ENCODE measurements around the gene FAAH. TPM values are rescaled to one million over a fixed set of nuclear protein-coding genes. Genes with fewer than 3 reads are reported as not detected.

FAAH gene
- total RNA-seq, 1 experiment from 2014 or later = 24.8 TPM

- Histone ChIP-seq H3K4me2 (ENCODE audit: low read length) (no peak overlapping the region), H3K9me3 (ENCODE audit: control insufficient read depth in 1 of 2, insufficient read depth in 1 of 2, low read depth in 1 of 2, low read length in 2 of 2) (no peaks in the 10 kb centered on the region), H3K9me2 (ENCODE audit: insufficient read depth) (no peaks in the 10 kb centered on the region), H3K4me1 (ENCODE audit: control insufficient read depth in 1 of 2, insufficient read depth in 2 of 2, low read length in 2 of 2) (no peaks in the 10 kb centered on the region), H2AFZ (ENCODE audit: low read depth, low read length, poor library complexity, severe bottlenecking) (no peak overlapping the region), H3K4me3 (replicated peaks in 1 of 2; ENCODE audit: low read depth in 1 of 2, low read length in 2 of 2) (no peak overlapping the region), H3K36me3 (ENCODE audit: control insufficient read depth in 1 of 2, insufficient read depth in 2 of 2, low read length in 2 of 2) (peaks cover 5% of the 10 kb centered on the region in 2 experiments; a peak in 2 of 4 replicates), H3K79me2 (ENCODE audit: insufficient read depth, low read length) (no peaks in the 10 kb centered on the region), H4K20me1 (ENCODE audit: insufficient read depth) (no peaks in the 10 kb centered on the region), H3K27ac (ENCODE audit: low read depth, low read length) (peak overlapping the region; percentile 17; the same call in 1 of the 2 replicates), H3K9ac (ENCODE audit: low read length) (no peak overlapping the region), H3K27me3 (ENCODE audit: insufficient read depth, low read length) (no peaks in the 10 kb centered on the region)
- RAD21 ChIA-PET (ENCODE audit: low non-redundant PET in 1 of 2, low total read pairs in 2 of 2, uncharacterized antibody in 2 of 2, unreplicated experiment in 2 of 2) = no interaction called here
- no TSS peak for BruUV-seq (replicated peaks)
- POLR2A ChIA-PET = no interaction called here
- peak; percentile 51 for ATAC-seq
- DNase-seq (ENCODE audit: low read depth, low spot score) = no peak
- no peak for TF ChIP-seq JUND (IDR thresholded peaks at IDR 0.05)
- TF ChIP-seq, protein P1, sequence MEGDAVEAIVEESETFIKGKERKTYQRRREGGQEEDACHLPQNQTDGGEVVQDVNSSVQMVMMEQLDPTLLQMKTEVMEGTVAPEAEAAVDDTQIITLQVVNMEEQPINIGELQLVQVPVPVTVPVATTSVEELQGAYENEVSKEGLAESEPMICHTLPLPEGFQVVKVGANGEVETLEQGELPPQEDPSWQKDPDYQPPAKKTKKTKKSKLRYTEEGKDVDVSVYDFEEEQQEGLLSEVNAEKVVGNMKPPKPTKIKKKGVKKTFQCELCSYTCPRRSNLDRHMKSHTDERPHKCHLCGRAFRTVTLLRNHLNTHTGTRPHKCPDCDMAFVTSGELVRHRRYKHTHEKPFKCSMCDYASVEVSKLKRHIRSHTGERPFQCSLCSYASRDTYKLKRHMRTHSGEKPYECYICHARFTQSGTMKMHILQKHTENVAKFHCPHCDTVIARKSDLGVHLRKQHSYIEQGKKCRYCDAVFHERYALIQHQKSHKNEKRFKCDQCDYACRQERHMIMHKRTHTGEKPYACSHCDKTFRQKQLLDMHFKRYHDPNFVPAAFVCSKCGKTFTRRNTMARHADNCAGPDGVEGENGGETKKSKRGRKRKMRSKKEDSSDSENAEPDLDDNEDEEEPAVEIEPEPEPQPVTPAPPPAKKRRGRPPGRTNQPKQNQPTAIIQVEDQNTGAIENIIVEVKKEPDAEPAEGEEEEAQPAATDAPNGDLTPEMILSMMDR (IDR thresholded peaks at IDR 0.05 in 2 of 3, conservative IDR thresholded peaks at IDR 0.05 in 1 of 3; ENCODE audit: borderline replicate concordance in 1 of 3, insufficient read depth in 1 of 3, low read depth in 2 of 3, low read length in 2 of 3) = no peak
- TF ChIP-seq, protein P2, sequence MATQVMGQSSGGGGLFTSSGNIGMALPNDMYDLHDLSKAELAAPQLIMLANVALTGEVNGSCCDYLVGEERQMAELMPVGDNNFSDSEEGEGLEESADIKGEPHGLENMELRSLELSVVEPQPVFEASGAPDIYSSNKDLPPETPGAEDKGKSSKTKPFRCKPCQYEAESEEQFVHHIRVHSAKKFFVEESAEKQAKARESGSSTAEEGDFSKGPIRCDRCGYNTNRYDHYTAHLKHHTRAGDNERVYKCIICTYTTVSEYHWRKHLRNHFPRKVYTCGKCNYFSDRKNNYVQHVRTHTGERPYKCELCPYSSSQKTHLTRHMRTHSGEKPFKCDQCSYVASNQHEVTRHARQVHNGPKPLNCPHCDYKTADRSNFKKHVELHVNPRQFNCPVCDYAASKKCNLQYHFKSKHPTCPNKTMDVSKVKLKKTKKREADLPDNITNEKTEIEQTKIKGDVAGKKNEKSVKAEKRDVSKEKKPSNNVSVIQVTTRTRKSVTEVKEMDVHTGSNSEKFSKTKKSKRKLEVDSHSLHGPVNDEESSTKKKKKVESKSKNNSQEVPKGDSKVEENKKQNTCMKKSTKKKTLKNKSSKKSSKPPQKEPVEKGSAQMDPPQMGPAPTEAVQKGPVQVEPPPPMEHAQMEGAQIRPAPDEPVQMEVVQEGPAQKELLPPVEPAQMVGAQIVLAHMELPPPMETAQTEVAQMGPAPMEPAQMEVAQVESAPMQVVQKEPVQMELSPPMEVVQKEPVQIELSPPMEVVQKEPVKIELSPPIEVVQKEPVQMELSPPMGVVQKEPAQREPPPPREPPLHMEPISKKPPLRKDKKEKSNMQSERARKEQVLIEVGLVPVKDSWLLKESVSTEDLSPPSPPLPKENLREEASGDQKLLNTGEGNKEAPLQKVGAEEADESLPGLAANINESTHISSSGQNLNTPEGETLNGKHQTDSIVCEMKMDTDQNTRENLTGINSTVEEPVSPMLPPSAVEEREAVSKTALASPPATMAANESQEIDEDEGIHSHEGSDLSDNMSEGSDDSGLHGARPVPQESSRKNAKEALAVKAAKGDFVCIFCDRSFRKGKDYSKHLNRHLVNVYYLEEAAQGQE (IDR thresholded peaks at IDR 0.05; ENCODE audit: low read depth) = no peak
- TF ChIP-seq ELF1 (IDR thresholded peaks at IDR 0.05; ENCODE audit: borderline replicate concordance, low read depth) = no peak
- no peak for TF ChIP-seq SIN3A (IDR thresholded peaks at IDR 0.05; ENCODE audit: low read depth)
- no peak for TF ChIP-seq ZBTB33 (IDR thresholded peaks at IDR 0.05; ENCODE audit: extremely low read depth, insufficient replicate concordance, low read length)
- TF ChIP-seq TCF7L2 (IDR thresholded peaks at IDR 0.05; ENCODE audit: borderline replicate concordance, extremely low read depth, insufficient read depth, insufficient read length) = no peak
- CTCF ChIA-PET = no interaction called here
- intact Hi-C loops (cut with micrococcal nuclease) = no loop called here
Observed at GRCh38 chr1:46370214-46370633, 23.9 kb upstream of the FAAH start.
